HepG2 (cell line): ENCODE measurements around the gene TBRG4. TPM values are rescaled to one million over a fixed set of nuclear protein-coding genes. Genes with fewer than 3 reads are reported as not detected.

Source experiments
- ATAC-seq: fragments of 200-7000 bp; cut with Tn5 transposase; 3 replicates; pipeline ENCODE4 v1.9.1; 2020; ENCODE audit warnings: mild to moderate bottlenecking, moderate library complexity
- BruUV-seq: library from RNA; stranded (reverse); fragments of 400-500 nt; replicated peaks from 2 replicates; lab custom pipeline; 2021; lab: Mats Ljungman, UMichigan
- CTCF ChIA-PET: fragments of 300-600 bp; formaldehyde crosslinking; extraction: SDS; loops from one replicate; lab custom pipeline; 2021; ENCODE audit warnings: low total read pairs, inconsistent platforms, low intra/inter-chr PET ratio; lab: Yijun Ruan, JAX
- POLR2A ChIA-PET: fragments of 350-600 bp; sonication (Branson Sonifier 250); formaldehyde crosslinking; loops from one replicate; lab custom pipeline; 2020; ENCODE audit warnings: antibody characterized with exemption, inconsistent platforms; lab: Yijun Ruan, JAX
- DNase-seq: peaks from one replicate; pipeline ENCODE4 v3.0.0-alpha.2; 2015; ENCODE audit warnings: low spot score
- FAIRE-seq: peaks from 3 replicates; lab custom pipeline; 2011; peaks lifted over from hg19 to GRCh38; lab: Jason Lieb, UNC
- H2AFZ ChIP-seq: one replicate; pipeline ENCODE4 v1.6.1; 2011; ENCODE audit warnings: low read length, inconsistent platforms
- H3K27ac ChIP-seq: fragments of 300-600 bp; 3 replicates; pipeline ENCODE4 v1.8.0; 2011; ENCODE audit warnings: mixed run types, mild to moderate bottlenecking, mixed read lengths, low read length, inconsistent platforms; ENCODE audit not compliant: insufficient read depth; ENCODE audit errors: extremely low read length
- H3K27me3 ChIP-seq, 2 experiments: fragments of 200-600 bp in 1 of 2; 2 replicates in 1 of 2; 3 replicates in 1 of 2; pipeline versions ENCODE4 v1.6.0 to v1.8.0; 2011; ENCODE audit warnings: low read length in 2 of 2, mild to moderate bottlenecking in 2 of 2, moderate library complexity in 2 of 2, inconsistent platforms in 1 of 2; ENCODE audit not compliant: insufficient read depth in 2 of 2, control insufficient read depth in 1 of 2
- H3K36me3 ChIP-seq, 2 experiments: fragments of 200-600 bp in 1 of 2; replicated peaks in 1 of 2; 2 replicates in 1 of 2; 3 replicates in 1 of 2; pipeline versions ENCODE4 v1.5.1 to v1.8.0; 2011; ENCODE audit warnings: low read length in 2 of 2, inconsistent platforms in 1 of 2; ENCODE audit not compliant: insufficient read depth in 2 of 2, control insufficient read depth in 1 of 2
- H3K4me1 ChIP-seq: 2 replicates; pipeline ENCODE4 v1.5.1; 2012; ENCODE audit warnings: low read length, inconsistent platforms; ENCODE audit not compliant: insufficient read depth
- H3K4me2 ChIP-seq: 2 replicates; pipeline ENCODE4 v1.6.0; 2011; ENCODE audit warnings: low read depth, low read length, inconsistent platforms
- H3K4me3 ChIP-seq, 3 experiments: fragments of 200-600 bp in 1 of 3; sonication (generic), shearing (Covaris generic) in 1 of 3; replicated peaks in 1 of 3; 2 replicates each; pipeline ENCODE4 v1.5.1; 2011 to 2016; ENCODE audit warnings: low read length in 3 of 3, inconsistent platforms in 2 of 3, low read depth in 2 of 3, mild to moderate bottlenecking in 2 of 3, control low read depth in 1 of 3, mixed read lengths in 1 of 3; ENCODE audit not compliant: insufficient read depth in 1 of 3
- H3K79me2 ChIP-seq: one replicate; pipeline ENCODE4 v1.6.1; 2011; ENCODE audit warnings: low read length, inconsistent platforms; ENCODE audit not compliant: insufficient read depth
- H3K9ac ChIP-seq: 2 replicates; pipeline ENCODE4 v1.6.0; 2011; ENCODE audit warnings: mild to moderate bottlenecking, low read depth, low read length, inconsistent platforms; ENCODE audit not compliant: insufficient read depth
- H3K9me3 ChIP-seq: 2 replicates; pipeline ENCODE4 v1.5.1; 2012; ENCODE audit warnings: mild to moderate bottlenecking, low read length
- H4K20me1 ChIP-seq: 2 replicates; pipeline ENCODE4 v1.6.0; 2011; ENCODE audit warnings: inconsistent platforms, mild to moderate bottlenecking, low read length, moderate library complexity; ENCODE audit not compliant: insufficient read depth
- PHF21A ChIP-seq: sonication (generic); formaldehyde crosslinking; IDR thresholded peaks from 2 replicates; pipeline ENCODE4 v1.5.0; 2020; ENCODE audit warnings: mild to moderate bottlenecking, missing genetic modification reagents
- POLR2A ChIP-seq, 2 experiments: IDR thresholded peaks; 2 replicates each; pipeline ENCODE4 v1.6.1; 2011; ENCODE audit warnings: low read depth in 2 of 2, low read length in 2 of 2, mild to moderate bottlenecking in 1 of 2, moderate library complexity in 1 of 2; ENCODE audit not compliant: insufficient read depth in 1 of 2
- ZSCAN22 ChIP-seq: sonication (generic); formaldehyde crosslinking; IDR thresholded peaks from 2 replicates; pipeline ENCODE4 v1.4.0; 2020; ENCODE audit warnings: mild to moderate bottlenecking, missing genetic modification reagents
- WGBS: methylation state at CpG from one replicate; pipeline ENCODE4 v1.1.6; 2017; ENCODE audit warnings: low lambda C conversion rate; 5-methylcytosine and 5-hydroxymethylcytosine counted together
- in situ Hi-C: cut with HindIII; loops from 2 replicates; pipeline ENCODE4 v1.10.0; 2017; ENCODE audit warnings: low pct_unique_long_range_greater_than_20kb; ENCODE audit not compliant: extremely low pct_ligation_motif_present
- intact Hi-C: fragments of 100-400 bp; cut with micrococcal nuclease; formaldehyde crosslinking; loops from one replicate; pipeline ENCODE4 v1.10.0; 2022; ENCODE audit not compliant: unreplicated experiment
- polyA plus RNA-seq, 8 experiments: library from polyadenylated mRNA; depleted of rRNA in 3 of 8; stranded (reverse) in 7 of 8; unstranded in 1 of 8; fragments of >200 nt; fragmentation: Illumina TruSeq in 4 of 8; extraction: Trizol in 4 of 8; gene quantifications; 2 replicates each; pipeline versions ENCODE4 v1.2.1 to v1.2.3, GENCODE V29; 2011 to 2016; ENCODE audit warnings: low read depth in 4 of 8, missing spikeins in 1 of 8, mixed read lengths in 1 of 8; ENCODE audit not compliant: insufficient read depth in 1 of 8
- total RNA-seq, 5 experiments: library from RNA; depleted of rRNA; stranded (reverse); fragments of >200 nt; fragmentation: Illumina TruSeq; extraction: Trizol; gene quantifications; 2 replicates each; pipeline ENCODE4 v1.2.3, GENCODE V29; 2016; ENCODE audit warnings: low read depth in 1 of 5
- TF ChIP-seq, protein P1 (sequence below): sonication (generic); formaldehyde crosslinking; IDR thresholded peaks from 2 replicates; pipeline ENCODE4 v1.4.0; 2020; ENCODE audit warnings: missing genetic modification reagents, mild to moderate bottlenecking, borderline replicate concordance
- TF ChIP-seq, protein P2 (sequence below): sonication (generic); formaldehyde crosslinking; IDR thresholded peaks from 2 replicates; pipeline ENCODE4 v1.8.0; 2022; ENCODE audit warnings: missing genetic modification reagents, mild to moderate bottlenecking, inconsistent platforms, borderline replicate concordance
- TF ChIP-seq, protein P3 (sequence below): sonication (generic); formaldehyde crosslinking; IDR thresholded peaks from 2 replicates; pipeline ENCODE4 v1.5.0; 2020; ENCODE audit warnings: mild to moderate bottlenecking, missing genetic modification reagents, moderate library complexity

The TBRG4 gene
- total and polyA plus RNA-seq, 2 of the 13 experiments (the other 11 are each of a cell fraction or from before 2014, with no cell fraction given), result 87.8 to 107 TPM

DNA sequence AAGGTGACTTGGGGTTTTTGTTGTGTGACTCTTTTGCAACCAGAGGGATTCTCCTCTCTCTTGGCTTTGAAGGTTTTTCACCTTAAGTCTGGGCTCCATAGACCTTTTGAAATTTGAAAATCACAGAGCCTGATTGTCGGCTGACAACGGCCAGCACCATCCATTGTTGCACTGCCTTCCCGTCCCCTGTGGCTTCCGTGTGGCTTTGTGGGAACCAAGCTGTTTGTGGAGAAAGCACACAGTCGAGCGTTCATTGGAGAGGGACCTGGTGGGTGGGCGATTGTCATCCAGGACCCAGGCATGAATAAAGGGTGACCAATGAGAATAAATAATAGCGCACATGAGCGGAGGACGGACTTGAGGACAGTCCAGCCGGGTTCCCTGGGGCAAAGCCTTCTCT lies 38.7 kb upstream of the TBRG4 start:
- ChIA-PET CTCF (no interaction called here), POLR2A (no interaction called here)
- ATAC-seq (no peak), DNase-seq (no peak), FAIRE-seq (no peak)
- H3K4me2 ChIP-seq, result no peak overlapping the region
- intact Hi-C loops, result loop anchor here (5.0 to 10.0 kb wide), 2 partner anchors 435 to 512 kb away; no protein-coding TSS in a partner anchor
- H3K4me1 ChIP-seq, result no peaks in the 10 kb centered on the region
- H4K20me1 ChIP-seq, result no peaks in the 10 kb centered on the region
- TF ChIP-seq, protein P1, sequence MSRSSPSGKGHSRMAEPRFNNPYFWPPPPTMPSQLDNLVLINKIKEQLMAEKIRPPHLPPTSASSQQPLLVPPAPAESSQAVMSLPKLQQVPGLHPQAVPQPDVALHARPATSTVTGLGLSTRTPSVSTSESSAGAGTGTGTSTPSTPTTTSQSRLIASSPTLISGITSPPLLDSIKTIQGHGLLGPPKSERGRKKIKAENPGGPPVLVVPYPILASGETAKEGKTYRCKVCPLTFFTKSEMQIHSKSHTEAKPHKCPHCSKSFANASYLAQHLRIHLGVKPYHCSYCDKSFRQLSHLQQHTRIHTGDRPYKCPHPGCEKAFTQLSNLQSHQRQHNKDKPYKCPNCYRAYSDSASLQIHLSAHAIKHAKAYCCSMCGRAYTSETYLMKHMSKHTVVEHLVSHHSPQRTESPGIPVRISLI (CRISPR knock-in tag), result no peak
- no peak for TF ChIP-seq POLR2A (IDR thresholded peaks at IDR 0.05; ENCODE audit: insufficient read depth in 1 of 2, low read depth in 2 of 2, low read length in 2 of 2)
- TF ChIP-seq, protein P2, sequence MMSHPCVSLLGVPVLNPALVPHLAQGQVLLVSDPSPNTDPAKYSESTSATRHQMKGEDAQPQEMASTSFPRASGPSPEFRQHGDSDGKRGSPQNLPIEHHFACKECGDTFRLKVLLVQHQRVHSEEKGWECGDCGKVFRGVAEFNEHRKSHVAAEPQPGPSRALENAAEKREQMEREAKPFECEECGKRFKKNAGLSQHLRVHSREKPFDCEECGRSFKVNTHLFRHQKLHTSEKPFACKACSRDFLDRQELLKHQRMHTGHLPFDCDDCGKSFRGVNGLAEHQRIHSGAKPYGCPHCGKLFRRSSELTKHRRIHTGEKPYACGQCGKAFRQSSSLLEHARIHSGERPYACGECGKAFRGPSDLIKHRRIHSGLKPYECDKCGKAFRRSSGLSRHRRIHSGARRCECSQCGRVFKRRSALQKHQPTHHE (CRISPR knock-in tag), result no peak
- no peak for TF ChIP-seq ZSCAN22 (CRISPR knock-in tag)
- TF ChIP-seq PHF21A (CRISPR knock-in tag), result no peak
- 29% methylated on average over 11 of the region's 11 CpGs for WGBS
- H3K4me3 ChIP-seq, result no peak overlapping the region
- no peaks in the 10 kb centered on the region for H3K36me3 ChIP-seq
- in situ Hi-C loops, result loop anchor here (5.0 to 25.0 kb wide), 2 partner anchors 112 to 437 kb away; no protein-coding TSS in a partner anchor
- no peak overlapping the region for H3K27ac ChIP-seq
- no peak overlapping the region for H3K9ac ChIP-seq
- no peaks in the 10 kb centered on the region for H3K9me3 ChIP-seq
- H3K79me2 ChIP-seq, result no peaks in the 10 kb centered on the region
- H2AFZ ChIP-seq, result no peak overlapping the region
- peaks cover 4 to 47% of the 10 kb centered on the region in 2 experiments; a peak in 3 of 5 replicates for H3K27me3 ChIP-seq
- no TSS peak for BruUV-seq

DNA sequence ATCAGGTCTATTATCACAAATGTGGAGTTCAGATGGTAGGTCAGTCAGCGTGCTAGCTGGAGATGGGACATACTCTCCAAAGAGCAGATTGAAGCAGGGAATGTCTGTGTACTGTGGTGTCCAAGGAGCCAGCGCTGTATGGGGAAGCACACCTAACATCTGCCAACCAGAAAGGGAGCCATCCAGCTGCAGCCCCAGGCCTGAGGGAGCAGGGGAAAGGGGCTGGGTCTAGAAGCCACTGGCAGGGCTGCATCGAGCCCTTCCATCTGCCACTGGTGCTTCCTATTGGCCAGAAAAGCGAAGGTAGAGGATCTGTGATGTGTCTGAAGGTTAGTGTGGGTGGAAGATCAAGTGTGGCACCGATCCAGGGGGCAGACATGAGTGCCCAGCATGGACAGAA lies 38.1 kb upstream of the TBRG4 start:
- BruUV-seq, result no TSS peak
- FAIRE-seq, result no peak
- 20% methylated on average over 4 of the region's 5 CpGs for WGBS
- no peak for DNase-seq
- in situ Hi-C loops, result loop anchor here (5.0 to 25.0 kb wide), 2 partner anchors 113 to 438 kb away; no protein-coding TSS in a partner anchor
- Histone ChIP-seq H3K27me3 (peaks cover 4 to 52% of the 10 kb centered on the region in 2 experiments; a peak in 3 of 5 replicates), H3K79me2 (no peaks in the 10 kb centered on the region), H3K27ac (no peak overlapping the region), H3K9me3 (no peaks in the 10 kb centered on the region), H3K4me2 (no peak overlapping the region), H3K4me3 (no peak overlapping the region), H3K9ac (no peak overlapping the region), H3K4me1 (no peaks in the 10 kb centered on the region), H2AFZ (no peak overlapping the region), H3K36me3 (no peaks in the 10 kb centered on the region), H4K20me1 (no peaks in the 10 kb centered on the region)
- TF ChIP-seq, protein P3, sequence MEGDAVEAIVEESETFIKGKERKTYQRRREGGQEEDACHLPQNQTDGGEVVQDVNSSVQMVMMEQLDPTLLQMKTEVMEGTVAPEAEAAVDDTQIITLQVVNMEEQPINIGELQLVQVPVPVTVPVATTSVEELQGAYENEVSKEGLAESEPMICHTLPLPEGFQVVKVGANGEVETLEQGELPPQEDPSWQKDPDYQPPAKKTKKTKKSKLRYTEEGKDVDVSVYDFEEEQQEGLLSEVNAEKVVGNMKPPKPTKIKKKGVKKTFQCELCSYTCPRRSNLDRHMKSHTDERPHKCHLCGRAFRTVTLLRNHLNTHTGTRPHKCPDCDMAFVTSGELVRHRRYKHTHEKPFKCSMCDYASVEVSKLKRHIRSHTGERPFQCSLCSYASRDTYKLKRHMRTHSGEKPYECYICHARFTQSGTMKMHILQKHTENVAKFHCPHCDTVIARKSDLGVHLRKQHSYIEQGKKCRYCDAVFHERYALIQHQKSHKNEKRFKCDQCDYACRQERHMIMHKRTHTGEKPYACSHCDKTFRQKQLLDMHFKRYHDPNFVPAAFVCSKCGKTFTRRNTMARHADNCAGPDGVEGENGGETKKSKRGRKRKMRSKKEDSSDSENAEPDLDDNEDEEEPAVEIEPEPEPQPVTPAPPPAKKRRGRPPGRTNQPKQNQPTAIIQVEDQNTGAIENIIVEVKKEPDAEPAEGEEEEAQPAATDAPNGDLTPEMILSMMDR, result no peak
- ChIA-PET POLR2A (no interaction called here), CTCF (no interaction called here)
- ATAC-seq, result no peak
- intact Hi-C loops, result loop anchor here (5.0 to 10.0 kb wide), 2 partner anchors 435 to 513 kb away; no protein-coding TSS in a partner anchor
